Transverse colon (tissue), 4 donors: ENCODE results near the gene KASH5. TPM values are rescaled to one million over a fixed set of nuclear protein-coding genes. Genes with fewer than 3 reads are reported as not detected.
"Not testable (repeated sequence)": the region's sequence is repeated elsewhere in the genome, so short reads cannot be mapped to it uniquely, and the experiment has no call there.

Experiments used
- DNase-seq: peaks from one replicate; pipeline ENCODE4 v3.0.0-alpha.2; 2019
- H3K27ac ChIP-seq, 4 donors: fragments of 200-600 bp; sonication (generic); 2 replicates each; pipeline ENCODE4 v1.5.1; 2016 to 2018; ENCODE audit warnings: inconsistent platforms in 4 of 4
- H3K27me3 ChIP-seq: fragments of 200-600 bp; sonication (generic); 2 replicates; pipeline ENCODE4 v1.5.1; 2017; ENCODE audit warnings: inconsistent platforms
- H3K36me3 ChIP-seq, 4 donors: fragments of 200-600 bp; sonication (generic); 2 replicates each; pipeline ENCODE4 v1.5.1; 2017 to 2019; ENCODE audit warnings: inconsistent platforms in 4 of 4
- H3K4me1 ChIP-seq, 4 donors: fragments of 200-600 bp; sonication (generic); 2 replicates each; pipeline ENCODE4 v1.5.1; 2017 to 2020; ENCODE audit warnings: inconsistent platforms in 4 of 4
- H3K4me3 ChIP-seq, 4 donors: fragments of 200-600 bp; sonication (generic); 1 replicate in 1 of 4; 2 replicates in 3 of 4; pipeline versions ENCODE4 v1.5.1 to v1.6.1; 2017 to 2019; ENCODE audit warnings: inconsistent platforms in 4 of 4
- H3K9me3 ChIP-seq, 2 donors: fragments of 200-600 bp; sonication (generic); 2 replicates each; pipeline ENCODE4 v1.5.1; 2017 to 2019; ENCODE audit warnings: inconsistent platforms in 2 of 2
- CTCF ChIP-seq, 5 experiments: fragments of 200-600 bp in 3 of 5; fragments of 450-650 bp in 2 of 5; sonication (generic) in 3 of 5; IDR thresholded peaks; 1 replicate in 2 of 5; 2 replicates in 3 of 5; pipeline ENCODE4 v1.5.1; 2016 to 2017; ENCODE audit warnings: antibody characterized with exemption in 5 of 5, inconsistent platforms in 3 of 5, mild to moderate bottlenecking in 2 of 5, moderate library complexity in 1 of 5
- EP300 ChIP-seq: sonication (generic); formaldehyde crosslinking; IDR thresholded peaks from one replicate; pipeline ENCODE4 v1.6.1; 2017; ENCODE audit warnings: antibody characterized with exemption, low read depth
- POLR2A ChIP-seq: fragments of 450-650 bp; IDR thresholded peaks from one replicate; pipeline ENCODE4 v1.6.1; 2016; ENCODE audit warnings: antibody characterized with exemption, mild to moderate bottlenecking, moderate library complexity
- POLR2AphosphoS5 ChIP-seq, 3 donors: sonication (generic); formaldehyde crosslinking; IDR thresholded peaks; one replicate each; pipeline ENCODE4 v1.6.1; 2016; ENCODE audit warnings: antibody characterized with exemption in 3 of 3
- WGBS, 2 donors: methylation state at CpG; one replicate each; pipeline ENCODE4 v1.1.5; 2018; ENCODE audit warnings: low coverage in 1 of 2; 5-methylcytosine and 5-hydroxymethylcytosine counted together
- in situ Hi-C, 4 donors: fragments of 200-750 bp; cut with MboI; loops; one replicate each; pipeline versions ENCODE4 v1.15.0 to v1.15.1; 2017; ENCODE audit warnings: low sequenced_read_pairs in 3 of 4, low pct_ligation_motif_present in 1 of 4, low pct_unique_long_range_greater_than_20kb in 1 of 4
- intact Hi-C: fragments of 100-400 bp; cut with DNase I; formaldehyde crosslinking; loops from one replicate; pipeline ENCODE4 v1.15.1; 2023; ENCODE audit warnings: low total_unique reads
- total RNA-seq, 4 donors: library from RNA; depleted of rRNA; stranded (reverse); fragments of >200 nt; gene quantifications; one replicate each; pipeline ENCODE4 v1.1.0, GENCODE V29; 2016

KASH5 gene
- total RNA-seq, 4 donors from 2014 or later = not detected

DNA sequence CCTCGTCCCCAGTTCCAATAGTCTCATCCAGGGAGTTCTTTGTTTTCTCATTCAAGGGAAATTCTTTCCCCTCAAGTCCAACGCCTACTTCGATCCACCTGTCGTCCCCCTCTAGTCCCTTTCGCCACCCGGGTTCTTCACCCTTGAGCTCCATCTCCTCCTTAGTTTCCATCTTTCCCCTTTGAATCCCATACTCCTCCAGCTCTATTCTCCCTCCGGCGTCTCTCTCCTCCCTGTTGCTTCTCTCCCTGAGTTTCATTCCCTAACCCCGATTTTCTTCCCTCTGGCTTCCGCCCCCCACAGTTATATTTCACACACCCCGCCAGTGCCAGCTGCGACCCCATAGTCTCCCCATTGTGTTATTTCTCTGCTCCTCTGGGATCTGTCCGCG lies 53.9 kb downstream of the KASH5 start:
- no peak for DNase-seq
- Histone ChIP-seq H3K9me3 (no peaks in the 10 kb centered on the region), H3K4me1 (peaks cover 0 to 26% (median 4%) of the 10 kb centered on the region in 4 donors), H3K4me3 (peak overlapping the region in 1 of 4 donors; percentile 64), H3K36me3 (no peaks in the 10 kb centered on the region), H3K27ac (peak overlapping the region; percentile 12 to 84 (median 30)), H3K27me3 (peaks cover 59% of the 10 kb centered on the region)
- intact Hi-C loops = loop anchor here (2.0 to 10.0 kb wide), 3 partner anchors 50 to 217 kb away; no protein-coding TSS in a partner anchor
- 27 to 36% methylated on average over 6 to 14 of the region's 14 CpGs for WGBS, 2 donors
- in situ Hi-C loops = loop anchor here in 2 of 4 donors (5.0 to 10.0 kb wide), 2 partner anchors 47 to 50 kb away; no protein-coding TSS in a partner anchor
- TF ChIP-seq POLR2A = no peak
- TF ChIP-seq CTCF (IDR thresholded peaks at IDR 0.05) = no peak
- TF ChIP-seq POLR2AphosphoS5 (IDR thresholded peaks at IDR 0.05) = no peak
- TF ChIP-seq EP300 = no peak

DNA sequence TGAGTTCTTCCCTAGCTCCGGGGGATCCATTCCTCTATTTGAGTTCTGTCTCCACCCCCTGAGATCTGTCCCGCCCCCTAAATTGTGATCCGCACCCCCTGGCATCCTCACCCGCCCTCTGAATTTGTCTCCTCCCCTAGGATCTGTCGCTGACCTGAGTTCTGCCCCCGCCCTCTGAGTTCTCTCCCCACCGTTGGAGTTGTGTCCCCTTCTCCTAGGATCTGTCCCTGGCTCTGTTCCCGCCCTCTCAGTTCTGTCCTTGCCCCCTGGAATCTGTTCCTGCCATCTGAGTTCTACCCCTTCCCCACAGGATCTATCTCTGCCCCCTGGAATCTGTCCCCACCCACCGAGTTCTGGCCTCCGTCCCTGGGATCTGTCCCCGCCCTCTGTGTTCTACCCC lies 54.3 kb downstream of the KASH5 start:
- intact Hi-C loops = loop anchor here (2.0 to 10.0 kb wide), 3 partner anchors 50 to 218 kb away; no protein-coding TSS in a partner anchor

DNA sequence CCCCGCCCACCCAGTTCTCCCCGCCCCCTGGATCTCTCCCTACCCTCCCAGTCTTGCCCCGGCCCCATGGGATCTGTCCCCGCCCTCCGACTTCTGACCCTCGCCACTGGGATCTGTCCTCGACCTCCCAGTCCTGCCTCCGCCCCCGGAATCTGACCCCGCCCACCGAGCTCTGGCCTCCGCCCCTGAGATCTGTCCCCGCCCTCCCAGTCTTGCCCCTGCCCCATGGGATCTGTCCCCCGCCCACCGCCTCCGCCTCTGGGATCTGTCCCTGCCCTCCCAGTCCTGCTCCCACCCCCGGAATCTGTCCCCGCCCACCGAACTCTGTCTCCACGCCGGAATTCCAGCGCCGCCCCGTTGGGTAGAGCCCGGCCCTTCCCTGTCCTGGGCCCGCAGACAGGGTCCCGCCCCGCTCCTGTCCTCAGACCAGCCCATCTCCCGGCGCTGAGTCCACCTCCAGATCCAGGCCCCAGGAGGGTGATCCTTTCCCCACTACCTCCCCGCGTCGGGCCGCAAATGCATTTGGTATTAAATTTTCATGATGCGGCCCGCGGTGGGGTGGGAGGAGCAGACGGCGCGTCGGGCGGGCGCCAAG lies 54.8 kb downstream of the KASH5 start:
- H3K27ac ChIP-seq = peak overlapping the region; percentile 76 to 84 (median 82)
- in situ Hi-C loops (loop anchor here in 2 of 4 donors (5.0 to 10.0 kb wide), 2 partner anchors 48 to 51 kb away; no protein-coding TSS in a partner anchor), intact Hi-C loops (loop anchor here (2.0 to 10.0 kb wide), 3 partner anchors 51 to 218 kb away; no protein-coding TSS in a partner anchor)
- H3K27me3 ChIP-seq = peaks cover 50% of the 10 kb centered on the region
- TF ChIP-seq CTCF (IDR thresholded peaks at IDR 0.05) (no peak), EP300 (no peak), POLR2AphosphoS5 (IDR thresholded peaks at IDR 0.05) (peak in 1 of 3 donors; percentile 49), POLR2A (peak; percentile 35)
- 1 to 2% methylated on average over 10 to 22 of the region's 43 CpGs for WGBS, 2 donors
- H3K9me3 ChIP-seq = no peaks in the 10 kb centered on the region
- peak overlapping the region; percentile 51 to 64 (median 54) for H3K4me3 ChIP-seq
- DNase-seq = peak; percentile 96
- no peaks in the 10 kb centered on the region for H3K36me3 ChIP-seq
- H3K4me1 ChIP-seq = peaks cover 0 to 28% (median 4%) of the 10 kb centered on the region in 4 donors

More for the DNA sequence above, 54.3 kb downstream of the KASH5 start:
- in situ Hi-C loops = loop anchor here in 2 of 4 donors (5.0 to 10.0 kb wide), 2 partner anchors 48 to 50 kb away; no protein-coding TSS in a partner anchor
- Histone ChIP-seq H3K4me3 (peak overlapping the region in 2 of 4 donors; percentile 55 to 64), H3K4me1 (peaks cover 0 to 26% (median 4%) of the 10 kb centered on the region in 4 donors), H3K27me3 (peaks cover 55% of the 10 kb centered on the region), H3K36me3 (no peaks in the 10 kb centered on the region), H3K9me3 (no peaks in the 10 kb centered on the region), H3K27ac (peak overlapping the region; percentile 12 to 84 (median 30))
- WGBS, 2 donors = 0 to 10% methylated on average over 4 to 11 of the region's 11 CpGs
- no peak for TF ChIP-seq CTCF (IDR thresholded peaks at IDR 0.05)
- no peak for TF ChIP-seq POLR2AphosphoS5 (IDR thresholded peaks at IDR 0.05)
- TF ChIP-seq EP300 = no peak
- TF ChIP-seq POLR2A = no peak
- DNase-seq = peak; percentile 33

DNA sequence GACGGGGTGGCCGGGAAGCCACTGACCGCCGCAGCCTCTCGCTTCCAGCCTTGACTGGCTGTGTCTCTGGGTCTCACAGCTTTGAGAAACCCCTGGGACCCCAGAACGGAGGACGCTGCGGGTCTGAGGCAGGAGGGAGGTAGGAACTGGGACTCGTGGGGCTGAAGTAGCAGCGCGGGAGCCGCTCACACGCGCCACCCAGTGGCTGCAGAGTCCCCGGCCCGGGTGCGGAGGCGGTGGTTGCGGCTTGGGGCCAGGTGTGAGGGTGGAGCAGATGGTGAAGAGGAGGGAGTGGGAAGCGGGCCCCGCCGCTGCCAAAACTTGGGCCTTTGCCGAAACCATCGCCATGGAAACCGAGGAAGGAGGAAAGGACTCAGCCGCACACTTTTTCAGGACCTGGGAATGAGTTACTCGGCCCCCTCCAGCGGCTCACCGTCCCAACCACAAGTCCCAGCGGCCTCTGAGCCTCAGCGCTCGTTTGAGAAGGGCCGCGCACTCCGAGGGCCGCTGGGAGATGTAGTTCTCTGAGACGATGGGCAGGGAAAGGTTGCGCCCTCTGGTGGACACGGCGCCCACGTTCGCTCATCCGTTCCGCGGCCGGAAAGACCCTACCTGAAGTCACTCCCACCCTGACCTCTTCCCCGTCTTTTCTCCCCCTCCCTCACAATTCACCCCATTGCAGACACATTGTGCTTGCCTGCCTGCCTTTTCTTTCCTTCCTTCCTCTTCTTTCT lies 55.5 kb downstream of the KASH5 start:
- intact Hi-C loops (loop anchor here (2.0 to 10.0 kb wide), 3 partner anchors 51 to 219 kb away; no protein-coding TSS in a partner anchor), in situ Hi-C loops (loop anchor here in 2 of 4 donors (5.0 to 10.0 kb wide), 2 partner anchors 49 to 51 kb away; no protein-coding TSS in a partner anchor)
- WGBS, 2 donors = 0% methylated on average over 17 to 27 of the region's 47 CpGs
- peak; percentile 74 to 96 (median 82) for TF ChIP-seq CTCF (IDR thresholded peaks at IDR 0.05)
- no peak for TF ChIP-seq EP300
- peak; percentile 15 for TF ChIP-seq POLR2A
- TF ChIP-seq POLR2AphosphoS5 (IDR thresholded peaks at IDR 0.05) = peak in 1 of 3 donors; percentile 6
- DNase-seq = peak; percentile 95
- peaks cover 0 to 32% (median 4%) of the 10 kb centered on the region in 4 donors for H3K4me1 ChIP-seq
- H3K27me3 ChIP-seq = peaks cover 43% of the 10 kb centered on the region
- H3K36me3 ChIP-seq = peaks cover 0 to 3% (median 0%) of the 10 kb centered on the region in 4 donors
- H3K4me3 ChIP-seq = peak overlapping the region; percentile 51 to 64 (median 54)
- H3K27ac ChIP-seq = peak overlapping the region; percentile 76 to 84 (median 82)
- no peaks in the 10 kb centered on the region for H3K9me3 ChIP-seq

GRCh38 chr19:49444100-49444700 lies 56.2 kb downstream of the KASH5 start:
- peaks cover 36% of the 10 kb centered on the region for H3K27me3 ChIP-seq
- H3K4me1 ChIP-seq = peaks cover 0 to 32% (median 4%) of the 10 kb centered on the region in 4 donors
- intact Hi-C loops = loop anchor here (5.0 to 10.0 kb wide), 2 partner anchors 52 to 219 kb away; no protein-coding TSS in a partner anchor
- H3K4me3 ChIP-seq = peak overlapping the region in 1 of 4 donors; percentile 64
- H3K36me3 ChIP-seq, H3K9me3 ChIP-seq, DNase-seq: not testable (repeated sequence)
- peak overlapping the region in 2 of 4 donors; percentile 76 to 83 for H3K27ac ChIP-seq
- in situ Hi-C loops = loop anchor here in 2 of 4 donors (5.0 to 10.0 kb wide), 2 partner anchors 49 to 52 kb away; no protein-coding TSS in a partner anchor
- WGBS, 2 donors = 47% methylated on average over 5 of the region's 5 CpGs; no CpG with 5 or more reads in 1 of the 2 donors
